HepG2 (cell line): ENCODE data around the gene PDE9A. TPM values are rescaled to one million over a fixed set of nuclear protein-coding genes. Genes with fewer than 3 reads are reported as not detected.

ENCODE experiments used
- ATAC-seq: fragments of 200-7000 bp; cut with Tn5 transposase; 3 replicates; pipeline ENCODE4 v1.9.1; 2020; ENCODE audit warnings: mild to moderate bottlenecking, moderate library complexity
- BruUV-seq: library from RNA; stranded (reverse); fragments of 400-500 nt; replicated peaks from 2 replicates; lab custom pipeline; 2021; lab: Mats Ljungman, UMichigan
- CTCF ChIA-PET: fragments of 300-600 bp; formaldehyde crosslinking; extraction: SDS; loops from one replicate; lab custom pipeline; 2021; ENCODE audit warnings: low total read pairs, inconsistent platforms, low intra/inter-chr PET ratio; lab: Yijun Ruan, JAX
- POLR2A ChIA-PET: fragments of 350-600 bp; sonication (Branson Sonifier 250); formaldehyde crosslinking; loops from one replicate; lab custom pipeline; 2020; ENCODE audit warnings: antibody characterized with exemption, inconsistent platforms; lab: Yijun Ruan, JAX
- DNase-seq: peaks from one replicate; pipeline ENCODE4 v3.0.0-alpha.2; 2015; ENCODE audit warnings: low spot score
- FAIRE-seq: peaks from 3 replicates; lab custom pipeline; 2011; peaks lifted over from hg19 to GRCh38; lab: Jason Lieb, UNC
- H2AFZ ChIP-seq: one replicate; pipeline ENCODE4 v1.6.1; 2011; ENCODE audit warnings: low read length, inconsistent platforms
- H3K27ac ChIP-seq: fragments of 300-600 bp; 3 replicates; pipeline ENCODE4 v1.8.0; 2011; ENCODE audit warnings: mixed run types, mild to moderate bottlenecking, mixed read lengths, low read length, inconsistent platforms; ENCODE audit not compliant: insufficient read depth; ENCODE audit errors: extremely low read length
- H3K27me3 ChIP-seq, 2 experiments: fragments of 200-600 bp in 1 of 2; 2 replicates in 1 of 2; 3 replicates in 1 of 2; pipeline versions ENCODE4 v1.6.0 to v1.8.0; 2011; ENCODE audit warnings: low read length in 2 of 2, mild to moderate bottlenecking in 2 of 2, moderate library complexity in 2 of 2, inconsistent platforms in 1 of 2; ENCODE audit not compliant: insufficient read depth in 2 of 2, control insufficient read depth in 1 of 2
- H3K36me3 ChIP-seq, 2 experiments: fragments of 200-600 bp in 1 of 2; replicated peaks in 1 of 2; 2 replicates in 1 of 2; 3 replicates in 1 of 2; pipeline versions ENCODE4 v1.5.1 to v1.8.0; 2011; ENCODE audit warnings: low read length in 2 of 2, inconsistent platforms in 1 of 2; ENCODE audit not compliant: insufficient read depth in 2 of 2, control insufficient read depth in 1 of 2
- H3K4me1 ChIP-seq: 2 replicates; pipeline ENCODE4 v1.5.1; 2012; ENCODE audit warnings: low read length, inconsistent platforms; ENCODE audit not compliant: insufficient read depth
- H3K4me2 ChIP-seq: 2 replicates; pipeline ENCODE4 v1.6.0; 2011; ENCODE audit warnings: low read depth, low read length, inconsistent platforms
- H3K4me3 ChIP-seq, 3 experiments: fragments of 200-600 bp in 1 of 3; sonication (generic), shearing (Covaris generic) in 1 of 3; replicated peaks in 1 of 3; 2 replicates each; pipeline ENCODE4 v1.5.1; 2011 to 2016; ENCODE audit warnings: low read length in 3 of 3, inconsistent platforms in 2 of 3, low read depth in 2 of 3, mild to moderate bottlenecking in 2 of 3, control low read depth in 1 of 3, mixed read lengths in 1 of 3; ENCODE audit not compliant: insufficient read depth in 1 of 3
- H3K79me2 ChIP-seq: one replicate; pipeline ENCODE4 v1.6.1; 2011; ENCODE audit warnings: low read length, inconsistent platforms; ENCODE audit not compliant: insufficient read depth
- H3K9ac ChIP-seq: 2 replicates; pipeline ENCODE4 v1.6.0; 2011; ENCODE audit warnings: mild to moderate bottlenecking, low read depth, low read length, inconsistent platforms; ENCODE audit not compliant: insufficient read depth
- H3K9me3 ChIP-seq: 2 replicates; pipeline ENCODE4 v1.5.1; 2012; ENCODE audit warnings: mild to moderate bottlenecking, low read length
- H4K20me1 ChIP-seq: 2 replicates; pipeline ENCODE4 v1.6.0; 2011; ENCODE audit warnings: inconsistent platforms, mild to moderate bottlenecking, low read length, moderate library complexity; ENCODE audit not compliant: insufficient read depth
- GATAD1 ChIP-seq: IDR thresholded peaks from 2 replicates; pipeline ENCODE4 v1.6.1; 2016; ENCODE audit warnings: missing genetic modification reagents, missing compliant biosample characterization
- HHEX ChIP-seq: IDR thresholded peaks from 2 replicates; pipeline ENCODE4 v1.6.1; 2016; ENCODE audit warnings: control low read depth
- ZNF350 ChIP-seq: sonication (generic); formaldehyde crosslinking; IDR thresholded peaks from 2 replicates; pipeline ENCODE4 v1.4.0; 2020; ENCODE audit warnings: mild to moderate bottlenecking, low read depth, missing genetic modification reagents, borderline replicate concordance
- ZNF619 ChIP-seq: sonication (generic); formaldehyde crosslinking; IDR thresholded peaks from 2 replicates; pipeline ENCODE4 v1.4.0; 2020; ENCODE audit warnings: mild to moderate bottlenecking, missing genetic modification reagents
- ZNF879 ChIP-seq: sonication (generic); formaldehyde crosslinking; IDR thresholded peaks from 2 replicates; pipeline ENCODE4 v1.8.1; 2023; ENCODE audit warnings: missing genetic modification reagents
- WGBS: methylation state at CpG from one replicate; pipeline ENCODE4 v1.1.6; 2017; ENCODE audit warnings: low lambda C conversion rate; 5-methylcytosine and 5-hydroxymethylcytosine counted together
- in situ Hi-C: cut with HindIII; loops from 2 replicates; pipeline ENCODE4 v1.10.0; 2017; ENCODE audit warnings: low pct_unique_long_range_greater_than_20kb; ENCODE audit not compliant: extremely low pct_ligation_motif_present
- intact Hi-C: fragments of 100-400 bp; cut with micrococcal nuclease; formaldehyde crosslinking; loops from one replicate; pipeline ENCODE4 v1.10.0; 2022; ENCODE audit not compliant: unreplicated experiment
- polyA plus RNA-seq, 8 experiments: library from polyadenylated mRNA; depleted of rRNA in 3 of 8; stranded (reverse) in 7 of 8; unstranded in 1 of 8; fragments of >200 nt; fragmentation: Illumina TruSeq in 4 of 8; extraction: Trizol in 4 of 8; gene quantifications; 2 replicates each; pipeline versions ENCODE4 v1.2.1 to v1.2.3, GENCODE V29; 2011 to 2016; ENCODE audit warnings: low read depth in 4 of 8, missing spikeins in 1 of 8, mixed read lengths in 1 of 8; ENCODE audit not compliant: insufficient read depth in 1 of 8
- total RNA-seq, 5 experiments: library from RNA; depleted of rRNA; stranded (reverse); fragments of >200 nt; fragmentation: Illumina TruSeq; extraction: Trizol; gene quantifications; 2 replicates each; pipeline ENCODE4 v1.2.3, GENCODE V29; 2016; ENCODE audit warnings: low read depth in 1 of 5
- TF ChIP-seq, protein P1 (sequence below): sonication (generic); formaldehyde crosslinking; IDR thresholded peaks from 2 replicates; pipeline ENCODE4 v1.5.0; 2020; ENCODE audit warnings: missing genetic modification reagents
- TF ChIP-seq, protein P2 (sequence below): IDR thresholded peaks from 2 replicates; pipeline ENCODE4 v1.6.1; 2018; ENCODE audit warnings: missing genetic modification reagents

The PDE9A gene
- total and polyA plus RNA-seq, 2 of the 13 experiments (the other 11 are each of a cell fraction or from before 2014, with no cell fraction given), result 4.6 to 19.7 TPM

DNA sequence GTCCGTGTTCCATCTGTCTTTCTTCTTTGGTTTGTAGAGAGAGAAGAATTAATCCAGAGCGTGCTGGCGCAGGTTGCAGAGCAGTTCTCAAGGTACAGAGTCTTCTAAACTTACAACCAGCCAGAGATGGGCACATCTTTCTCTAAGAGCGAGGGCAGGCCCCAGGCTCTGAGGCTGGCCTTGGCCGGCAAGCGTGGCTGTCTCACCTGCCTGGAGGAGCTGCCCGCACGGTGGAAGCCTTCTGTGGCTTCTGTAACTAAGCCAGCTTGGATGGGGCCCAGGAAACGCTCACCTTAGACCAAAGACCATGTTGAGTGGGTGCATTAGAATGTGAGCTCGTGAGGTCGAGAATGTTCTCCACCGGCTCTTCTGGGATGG, 78.6 kb downstream of the PDE9A start:
- Histone ChIP-seq H3K36me3 (no peaks in the 10 kb centered on the region; a peak in 1 of 5 replicates), H3K9me3 (peaks cover 6% of the 10 kb centered on the region; the same call in 1 of the 2 replicates), H3K27me3 (no peaks in the 10 kb centered on the region), H3K4me3 (no peak overlapping the region), H3K27ac (no peak overlapping the region), H2AFZ (no peak overlapping the region), H3K4me1 (peaks cover 65% of the 10 kb centered on the region), H4K20me1 (no peaks in the 10 kb centered on the region), H3K4me2 (no peak overlapping the region), H3K79me2 (no peaks in the 10 kb centered on the region), H3K9ac (no peak overlapping the region)
- no peak for FAIRE-seq
- in situ Hi-C loops (no loop called here), intact Hi-C loops (loop anchor here (10.0 kb wide), 1 partner anchor 53 kb away; no protein-coding TSS in a partner anchor)
- BruUV-seq, result no TSS peak
- POLR2A ChIA-PET, result no interaction called here
- TF ChIP-seq ZNF619 (CRISPR knock-in tag), result no peak
- TF ChIP-seq GATAD1 (CRISPR knock-in tag), result no peak
- TF ChIP-seq, protein P1, sequence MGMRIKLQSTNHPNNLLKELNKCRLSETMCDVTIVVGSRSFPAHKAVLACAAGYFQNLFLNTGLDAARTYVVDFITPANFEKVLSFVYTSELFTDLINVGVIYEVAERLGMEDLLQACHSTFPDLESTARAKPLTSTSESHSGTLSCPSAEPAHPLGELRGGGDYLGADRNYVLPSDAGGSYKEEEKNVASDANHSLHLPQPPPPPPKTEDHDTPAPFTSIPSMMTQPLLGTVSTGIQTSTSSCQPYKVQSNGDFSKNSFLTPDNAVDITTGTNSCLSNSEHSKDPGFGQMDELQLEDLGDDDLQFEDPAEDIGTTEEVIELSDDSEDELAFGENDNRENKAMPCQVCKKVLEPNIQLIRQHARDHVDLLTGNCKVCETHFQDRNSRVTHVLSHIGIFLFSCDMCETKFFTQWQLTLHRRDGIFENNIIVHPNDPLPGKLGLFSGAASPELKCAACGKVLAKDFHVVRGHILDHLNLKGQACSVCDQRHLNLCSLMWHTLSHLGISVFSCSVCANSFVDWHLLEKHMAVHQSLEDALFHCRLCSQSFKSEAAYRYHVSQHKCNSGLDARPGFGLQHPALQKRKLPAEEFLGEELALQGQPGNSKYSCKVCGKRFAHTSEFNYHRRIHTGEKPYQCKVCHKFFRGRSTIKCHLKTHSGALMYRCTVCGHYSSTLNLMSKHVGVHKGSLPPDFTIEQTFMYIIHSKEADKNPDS (CRISPR knock-in tag), result 0 out of 2 replicates have a peak, but pooled peaks have one; percentile 53
- no peak for TF ChIP-seq HHEX (CRISPR knock-in tag)
- TF ChIP-seq, protein P2, sequence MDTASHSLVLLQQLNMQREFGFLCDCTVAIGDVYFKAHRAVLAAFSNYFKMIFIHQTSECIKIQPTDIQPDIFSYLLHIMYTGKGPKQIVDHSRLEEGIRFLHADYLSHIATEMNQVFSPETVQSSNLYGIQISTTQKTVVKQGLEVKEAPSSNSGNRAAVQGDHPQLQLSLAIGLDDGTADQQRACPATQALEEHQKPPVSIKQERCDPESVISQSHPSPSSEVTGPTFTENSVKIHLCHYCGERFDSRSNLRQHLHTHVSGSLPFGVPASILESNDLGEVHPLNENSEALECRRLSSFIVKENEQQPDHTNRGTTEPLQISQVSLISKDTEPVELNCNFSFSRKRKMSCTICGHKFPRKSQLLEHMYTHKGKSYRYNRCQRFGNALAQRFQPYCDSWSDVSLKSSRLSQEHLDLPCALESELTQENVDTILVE (CRISPR knock-in tag), result no peak
- TF ChIP-seq ZNF350, result 0 out of 2 replicates have a peak, but pooled peaks have one; percentile 6
- no peak for TF ChIP-seq ZNF879
- WGBS, result 89% methylated on average over 11 of the region's 12 CpGs
- DNase-seq, result no peak
- CTCF ChIA-PET, result no interaction called here
- ATAC-seq, result no peak
